HEK293 (cell line): ENCODE data around the gene ABCB10.

ENCODE experiments used
- TRIM28 ChIP-seq: IDR thresholded peaks from 2 replicates; pipeline ENCODE4 v1.6.1; 2011; ENCODE audit warnings: low read length, control low read depth, borderline replicate concordance
- ZNF157 ChIP-seq: fragments of 450-650 bp; formaldehyde crosslinking; IDR thresholded peaks from 2 replicates; pipeline ENCODE4 v1.5.1; 2016; ENCODE audit warnings: missing biosample characterization, missing genetic modification characterization
- ZNF169 ChIP-seq: fragments of 450-650 bp; formaldehyde crosslinking; IDR thresholded peaks from 2 replicates; pipeline ENCODE4 v1.5.1; 2016; ENCODE audit warnings: missing biosample characterization, missing genetic modification characterization
- ZNF239 ChIP-seq: fragments of 450-650 bp; formaldehyde crosslinking; IDR thresholded peaks from 2 replicates; pipeline ENCODE4 v1.5.1; 2016; ENCODE audit warnings: missing biosample characterization, missing genetic modification characterization
- ZNF24 ChIP-seq: fragments of 450-650 bp; formaldehyde crosslinking; IDR thresholded peaks from 2 replicates; pipeline ENCODE4 v1.5.1; 2016; ENCODE audit warnings: missing biosample characterization, missing genetic modification characterization
- ZNF248 ChIP-seq: fragments of 450-650 bp; formaldehyde crosslinking; IDR thresholded peaks from 2 replicates; pipeline ENCODE4 v1.5.1; 2017; ENCODE audit warnings: missing biosample characterization, missing genetic modification characterization
- ZNF274 ChIP-seq, 2 experiments: fragments of 200-500 bp in 1 of 2; fragments of 450-650 bp in 1 of 2; sonication (Bioruptor generic) in 1 of 2; formaldehyde crosslinking in 1 of 2; IDR thresholded peaks; 2 replicates each; pipeline versions ENCODE4 v1.5.1 to v1.6.1; 2014 to 2016; ENCODE audit warnings: borderline replicate concordance in 1 of 2, inconsistent platforms in 1 of 2, low read length in 1 of 2, missing biosample characterization in 1 of 2, missing genetic modification characterization in 1 of 2
- ZNF571 ChIP-seq: fragments of 450-650 bp; formaldehyde crosslinking; IDR thresholded peaks from 2 replicates; pipeline ENCODE4 v1.5.0; 2017; ENCODE audit warnings: missing biosample characterization, missing genetic modification characterization
- ZNF76 ChIP-seq: fragments of 450-650 bp; formaldehyde crosslinking; IDR thresholded peaks from 2 replicates; pipeline ENCODE4; 2016; ENCODE audit warnings: low read depth, missing biosample characterization, missing genetic modification characterization, borderline replicate concordance
- TF ChIP-seq, protein P1 (sequence below): fragments of 450-650 bp; formaldehyde crosslinking; IDR thresholded peaks from 2 replicates; pipeline ENCODE4 v1.5.1; 2016; ENCODE audit warnings: missing biosample characterization, missing genetic modification characterization
- TF ChIP-seq, protein P2 (sequence below): sonication (generic); formaldehyde crosslinking; IDR thresholded peaks from 2 replicates; pipeline ENCODE4 v1.8.1; 2022; ENCODE audit warnings: mild to moderate bottlenecking, moderate library complexity, missing genetic modification reagents
- TF ChIP-seq, protein P3 (sequence below): fragments of 450-650 bp; formaldehyde crosslinking; IDR thresholded peaks from 2 replicates; pipeline ENCODE4 v1.5.1; 2016; ENCODE audit warnings: missing biosample characterization, missing genetic modification characterization
- TF ChIP-seq, protein P4 (sequence below): fragments of 450-650 bp; formaldehyde crosslinking; IDR thresholded peaks from 2 replicates; pipeline ENCODE4 v1.5.1; 2016; ENCODE audit warnings: missing biosample characterization, missing genetic modification characterization
- TF ChIP-seq, protein P5 (sequence below): fragments of 450-650 bp; formaldehyde crosslinking; IDR thresholded peaks from 2 replicates; pipeline ENCODE4 v1.5.1; 2017; ENCODE audit warnings: missing biosample characterization, mild to moderate bottlenecking, missing genetic modification characterization, moderate library complexity

DNA sequence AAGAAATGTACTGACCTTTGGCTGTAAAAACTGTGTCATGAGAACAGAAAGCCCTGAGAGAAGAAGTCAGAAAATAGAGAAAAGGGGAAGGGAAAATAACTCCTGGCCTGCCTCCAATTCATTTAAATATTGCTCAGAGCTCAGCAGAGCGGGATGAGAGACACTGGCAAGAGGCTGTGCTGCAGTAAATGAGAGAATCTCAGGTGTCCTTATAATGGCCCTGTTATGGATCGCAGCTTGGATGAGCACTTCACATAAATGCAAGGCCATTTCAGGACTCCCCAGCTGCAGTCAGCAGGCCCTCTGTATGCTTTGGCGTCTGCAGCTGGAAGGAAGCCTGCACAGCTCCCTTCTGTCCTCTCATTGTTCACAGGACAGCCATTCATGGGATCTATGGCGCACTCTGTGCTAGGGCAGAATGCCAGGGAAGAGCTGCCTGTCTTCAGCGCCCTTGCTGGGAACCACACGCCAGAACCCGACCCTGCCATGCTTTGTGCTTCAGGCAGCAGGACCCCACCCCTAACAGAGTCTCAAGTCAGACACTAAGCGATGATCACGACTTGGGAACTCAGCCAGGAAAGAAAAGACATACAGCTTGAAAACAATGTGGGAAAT is 20.7 kb upstream of the ABCB10 start:
- TF ChIP-seq TRIM28 (0 out of 2 replicates have a peak, but pooled peaks have one; percentile 47), ZNF274 (IDR thresholded peaks at IDR 0.05; ENCODE audit: low read length) (no peak), ZNF274 (tag by site-specific recombination; IDR thresholded peaks at IDR 0.05; ENCODE audit: borderline replicate concordance) (no peak), ZNF157 (no peak), ZNF248 (tag by site-specific recombination) (no peak), ZNF571 (tag by site-specific recombination) (no peak), ZNF24 (tag by site-specific recombination) (no peak), ZNF239 (tag by site-specific recombination) (no peak), ZNF169 (tag by site-specific recombination) (no peak), ZNF76 (tag by site-specific recombination) (no peak)
- TF ChIP-seq, protein P1, sequence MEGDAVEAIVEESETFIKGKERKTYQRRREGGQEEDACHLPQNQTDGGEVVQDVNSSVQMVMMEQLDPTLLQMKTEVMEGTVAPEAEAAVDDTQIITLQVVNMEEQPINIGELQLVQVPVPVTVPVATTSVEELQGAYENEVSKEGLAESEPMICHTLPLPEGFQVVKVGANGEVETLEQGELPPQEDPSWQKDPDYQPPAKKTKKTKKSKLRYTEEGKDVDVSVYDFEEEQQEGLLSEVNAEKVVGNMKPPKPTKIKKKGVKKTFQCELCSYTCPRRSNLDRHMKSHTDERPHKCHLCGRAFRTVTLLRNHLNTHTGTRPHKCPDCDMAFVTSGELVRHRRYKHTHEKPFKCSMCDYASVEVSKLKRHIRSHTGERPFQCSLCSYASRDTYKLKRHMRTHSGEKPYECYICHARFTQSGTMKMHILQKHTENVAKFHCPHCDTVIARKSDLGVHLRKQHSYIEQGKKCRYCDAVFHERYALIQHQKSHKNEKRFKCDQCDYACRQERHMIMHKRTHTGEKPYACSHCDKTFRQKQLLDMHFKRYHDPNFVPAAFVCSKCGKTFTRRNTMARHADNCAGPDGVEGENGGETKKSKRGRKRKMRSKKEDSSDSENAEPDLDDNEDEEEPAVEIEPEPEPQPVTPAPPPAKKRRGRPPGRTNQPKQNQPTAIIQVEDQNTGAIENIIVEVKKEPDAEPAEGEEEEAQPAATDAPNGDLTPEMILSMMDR (tag by site-specific recombination) = no peak
- TF ChIP-seq, protein P2, sequence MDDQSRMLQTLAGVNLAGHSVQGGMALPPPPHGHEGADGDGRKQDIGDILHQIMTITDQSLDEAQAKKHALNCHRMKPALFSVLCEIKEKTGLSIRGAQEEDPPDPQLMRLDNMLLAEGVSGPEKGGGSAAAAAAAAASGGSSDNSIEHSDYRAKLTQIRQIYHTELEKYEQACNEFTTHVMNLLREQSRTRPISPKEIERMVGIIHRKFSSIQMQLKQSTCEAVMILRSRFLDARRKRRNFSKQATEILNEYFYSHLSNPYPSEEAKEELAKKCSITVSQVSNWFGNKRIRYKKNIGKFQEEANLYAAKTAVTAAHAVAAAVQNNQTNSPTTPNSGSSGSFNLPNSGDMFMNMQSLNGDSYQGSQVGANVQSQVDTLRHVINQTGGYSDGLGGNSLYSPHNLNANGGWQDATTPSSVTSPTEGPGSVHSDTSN (CRISPR knock-in tag) = no peak
- TF ChIP-seq, protein P3, sequence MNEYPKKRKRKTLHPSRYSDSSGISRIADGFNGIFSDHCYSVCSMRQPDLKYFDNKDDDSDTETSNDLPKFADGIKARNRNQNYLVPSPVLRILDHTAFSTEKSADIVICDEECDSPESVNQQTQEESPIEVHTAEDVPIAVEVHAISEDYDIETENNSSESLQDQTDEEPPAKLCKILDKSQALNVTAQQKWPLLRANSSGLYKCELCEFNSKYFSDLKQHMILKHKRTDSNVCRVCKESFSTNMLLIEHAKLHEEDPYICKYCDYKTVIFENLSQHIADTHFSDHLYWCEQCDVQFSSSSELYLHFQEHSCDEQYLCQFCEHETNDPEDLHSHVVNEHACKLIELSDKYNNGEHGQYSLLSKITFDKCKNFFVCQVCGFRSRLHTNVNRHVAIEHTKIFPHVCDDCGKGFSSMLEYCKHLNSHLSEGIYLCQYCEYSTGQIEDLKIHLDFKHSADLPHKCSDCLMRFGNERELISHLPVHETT (tag by site-specific recombination) = no peak
- TF ChIP-seq, protein P4, sequence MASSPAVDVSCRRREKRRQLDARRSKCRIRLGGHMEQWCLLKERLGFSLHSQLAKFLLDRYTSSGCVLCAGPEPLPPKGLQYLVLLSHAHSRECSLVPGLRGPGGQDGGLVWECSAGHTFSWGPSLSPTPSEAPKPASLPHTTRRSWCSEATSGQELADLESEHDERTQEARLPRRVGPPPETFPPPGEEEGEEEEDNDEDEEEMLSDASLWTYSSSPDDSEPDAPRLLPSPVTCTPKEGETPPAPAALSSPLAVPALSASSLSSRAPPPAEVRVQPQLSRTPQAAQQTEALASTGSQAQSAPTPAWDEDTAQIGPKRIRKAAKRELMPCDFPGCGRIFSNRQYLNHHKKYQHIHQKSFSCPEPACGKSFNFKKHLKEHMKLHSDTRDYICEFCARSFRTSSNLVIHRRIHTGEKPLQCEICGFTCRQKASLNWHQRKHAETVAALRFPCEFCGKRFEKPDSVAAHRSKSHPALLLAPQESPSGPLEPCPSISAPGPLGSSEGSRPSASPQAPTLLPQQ (tag by site-specific recombination) = 0 out of 2 replicates have a peak, but pooled peaks have one; percentile 37
- TF ChIP-seq, protein P5, sequence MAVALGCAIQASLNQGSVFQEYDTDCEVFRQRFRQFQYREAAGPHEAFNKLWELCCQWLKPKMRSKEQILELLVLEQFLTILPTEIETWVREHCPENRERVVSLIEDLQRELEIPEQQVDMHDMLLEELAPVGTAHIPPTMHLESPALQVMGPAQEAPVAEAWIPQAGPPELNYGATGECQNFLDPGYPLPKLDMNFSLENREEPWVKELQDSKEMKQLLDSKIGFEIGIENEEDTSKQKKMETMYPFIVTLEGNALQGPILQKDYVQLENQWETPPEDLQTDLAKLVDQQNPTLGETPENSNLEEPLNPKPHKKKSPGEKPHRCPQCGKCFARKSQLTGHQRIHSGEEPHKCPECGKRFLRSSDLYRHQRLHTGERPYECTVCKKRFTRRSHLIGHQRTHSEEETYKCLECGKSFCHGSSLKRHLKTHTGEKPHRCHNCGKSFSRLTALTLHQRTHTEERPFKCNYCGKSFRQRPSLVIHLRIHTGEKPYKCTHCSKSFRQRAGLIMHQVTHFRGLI = no peak
